SIG-M5 (cell line): ENCODE data around the gene TTC39B.

Experiments
- DNase-seq: peaks from one replicate; lab custom pipeline; 2025; lab: John Stamatoyannopoulos, UW

TTC39B gene

GRCh38 chr9:15176836-15177235 lies 130.2 kb downstream of the TTC39B start:
- no peak for DNase-seq

GRCh38 chr9:15163931-15164330 lies 143.1 kb downstream of the TTC39B start:
- DNase-seq = no peak

- no peak for DNase-seq
Measured at GRCh38 chr9:15161753-15162152, 145.3 kb downstream of the TTC39B start.

DNA sequence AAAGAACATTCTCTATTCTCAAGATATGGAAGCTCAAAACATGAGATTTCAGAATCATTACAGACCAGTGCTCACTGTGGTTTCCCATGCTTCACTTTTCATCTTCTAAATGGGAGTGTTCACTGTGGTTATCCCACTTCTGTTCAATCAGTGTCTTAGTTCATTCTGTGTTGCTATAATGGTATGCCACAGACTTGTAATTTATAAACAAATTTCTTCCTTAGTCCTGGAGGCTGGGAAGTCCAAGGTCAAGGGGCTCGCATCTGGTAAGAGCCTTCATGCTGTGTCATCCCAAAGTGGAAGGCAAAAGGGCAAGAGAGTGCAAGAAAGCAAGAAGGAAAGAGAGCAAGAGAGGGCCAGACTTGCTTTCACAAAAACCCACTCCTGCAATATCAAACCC lies 146.3 kb downstream of the TTC39B start:
- DNase-seq = no peak

GRCh38 chr9:15158064-15158463 lies 149.0 kb downstream of the TTC39B start:
- no peak for DNase-seq

GRCh38 chr9:15157381-15157780 lies 149.6 kb downstream of the TTC39B start:
- no peak for DNase-seq

DNA sequence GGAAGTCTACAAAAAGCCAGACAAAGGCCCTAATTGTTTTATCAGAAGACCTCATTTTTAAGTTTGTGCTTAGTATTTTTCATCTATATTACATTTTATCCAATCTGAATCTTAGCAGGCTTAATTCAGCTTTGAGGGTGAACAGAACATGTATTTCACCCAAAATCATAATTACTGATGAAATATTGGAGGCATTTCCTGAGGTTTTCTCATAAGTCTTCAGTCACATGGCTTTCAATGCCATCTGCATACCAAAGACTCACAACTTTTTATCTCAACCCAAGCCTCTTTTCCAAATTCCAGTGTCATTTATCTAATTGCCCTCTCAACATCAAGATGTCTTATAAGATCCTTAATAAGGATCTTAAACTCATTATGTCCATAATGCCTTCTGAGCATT lies 150.8 kb downstream of the TTC39B start:
- DNase-seq = no peak

DNA sequence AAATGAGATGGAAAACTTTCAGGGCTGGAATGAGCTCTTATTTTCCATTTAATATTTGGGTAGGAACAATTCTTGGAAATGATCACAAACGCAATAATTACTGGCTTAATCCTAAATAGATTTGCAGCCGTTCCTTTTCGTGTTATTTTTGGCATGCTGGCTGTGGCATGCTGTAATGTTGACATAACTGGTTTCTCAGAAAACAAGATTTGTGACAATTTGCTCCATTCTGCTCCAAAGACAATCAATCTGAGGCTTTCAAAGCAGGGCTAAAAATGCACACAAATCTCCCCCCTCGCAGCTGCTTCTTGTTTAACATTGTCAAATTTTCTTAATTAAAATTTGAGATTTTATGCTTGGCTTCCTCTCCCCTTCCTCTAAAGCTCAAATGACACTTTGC lies 151.2 kb downstream of the TTC39B start:
- no peak for DNase-seq

DNA sequence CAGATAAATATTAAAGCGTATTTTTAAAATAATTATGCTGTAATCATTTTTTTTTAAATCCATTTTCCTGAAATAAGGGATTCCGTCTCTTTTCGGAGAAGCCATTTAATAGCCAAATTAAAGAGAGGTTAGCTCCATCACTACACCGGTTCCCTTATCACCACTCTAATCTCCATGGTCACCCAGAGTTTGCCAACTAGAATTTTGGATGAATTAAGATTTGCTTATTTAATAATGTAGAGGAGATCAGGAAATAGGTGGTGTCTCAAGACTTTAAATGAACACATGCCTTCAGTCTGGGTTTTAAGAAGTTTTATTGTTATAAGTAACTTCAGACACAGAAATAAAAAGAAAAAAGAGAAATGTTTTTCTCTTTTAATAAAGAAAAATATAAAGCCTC lies 151.7 kb downstream of the TTC39B start:
- DNase-seq = no peak

DNA sequence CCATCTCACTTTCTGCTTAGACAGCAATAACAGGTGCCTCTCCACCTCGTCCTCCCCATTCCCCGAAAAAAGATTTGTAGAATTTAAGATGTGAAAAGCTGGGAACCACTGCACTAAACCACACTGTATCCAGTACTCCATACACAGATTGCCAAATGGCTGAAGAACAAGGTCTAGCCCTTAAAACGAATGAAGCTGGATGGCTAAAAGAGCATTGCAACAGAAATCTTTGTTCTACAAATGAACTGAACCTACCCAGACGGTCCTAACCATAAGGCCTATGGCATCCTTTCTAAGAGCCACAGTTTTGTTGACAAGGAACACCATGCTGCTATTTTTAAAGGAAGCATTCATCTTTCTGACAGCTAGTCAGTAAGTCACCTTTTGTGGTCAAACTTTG lies 152.3 kb downstream of the TTC39B start:
- DNase-seq = no peak

DNA sequence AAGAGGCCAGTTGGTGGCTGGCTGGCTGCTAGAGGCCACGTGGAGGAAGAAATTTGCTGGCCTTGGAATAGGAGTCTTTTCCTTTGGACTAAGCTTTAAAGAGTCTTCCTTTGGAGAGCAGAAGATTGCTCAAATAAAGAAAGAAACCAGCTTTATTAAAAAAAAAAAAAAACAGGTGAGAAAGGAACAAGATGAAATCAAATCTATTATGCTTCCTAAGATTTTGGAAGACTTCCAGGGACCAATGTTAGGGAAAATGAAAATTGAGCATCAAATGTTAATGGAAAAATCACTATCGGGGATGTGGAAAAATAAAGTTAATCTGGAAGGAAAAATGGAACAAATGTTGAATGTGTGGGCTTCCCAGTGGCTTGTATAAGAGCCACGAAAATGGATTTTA lies 153.1 kb downstream of the TTC39B start:
- no peak for DNase-seq

DNA sequence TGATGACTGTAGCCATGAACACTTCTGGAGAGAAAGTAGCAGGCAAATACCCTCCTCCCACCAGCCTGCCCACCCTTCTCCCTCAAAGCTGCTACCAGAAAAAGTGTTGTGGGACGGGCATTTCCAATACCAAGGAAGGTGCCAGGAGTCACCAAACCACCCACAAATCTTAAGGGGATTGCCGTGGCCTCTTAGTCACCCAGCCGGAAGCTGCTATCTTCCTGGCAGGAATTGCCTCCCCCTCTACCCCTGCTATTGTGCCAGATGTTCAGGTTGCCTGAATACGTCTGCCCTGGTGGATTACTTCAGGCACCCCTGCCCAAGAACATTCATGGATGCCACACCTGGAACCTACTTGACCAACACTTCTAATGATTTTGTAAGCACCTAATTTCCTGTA lies 156.1 kb downstream of the TTC39B start:
- no peak for DNase-seq

DNA sequence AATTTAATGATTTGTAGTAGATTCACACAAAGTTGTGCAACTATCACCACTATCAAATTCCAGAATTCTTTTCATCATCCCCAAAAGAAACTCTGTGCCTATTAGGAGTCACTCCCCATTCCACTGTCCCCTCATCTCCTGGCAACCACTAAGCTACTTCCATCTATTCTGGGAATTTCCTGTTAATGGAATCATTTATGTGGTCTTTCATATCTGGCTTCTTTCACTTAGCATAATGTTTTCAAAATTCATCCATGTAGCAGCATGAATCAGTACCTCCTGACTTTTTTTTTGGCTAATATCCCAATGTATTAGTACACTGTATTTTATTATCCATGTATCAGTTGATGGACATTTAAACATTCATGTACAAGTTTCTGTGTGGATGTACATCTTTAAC lies 157.6 kb downstream of the TTC39B start:
- DNase-seq = no peak

- DNase-seq = no peak
Measured at GRCh38 chr9:15146268-15146700, 160.7 kb downstream of the TTC39B start.

- no peak for DNase-seq
Measured at GRCh38 chr9:15144622-15145061, 162.4 kb downstream of the TTC39B start.

- no peak for DNase-seq
Measured at GRCh38 chr9:15142878-15143534, 164.0 kb downstream of the TTC39B start.

DNA sequence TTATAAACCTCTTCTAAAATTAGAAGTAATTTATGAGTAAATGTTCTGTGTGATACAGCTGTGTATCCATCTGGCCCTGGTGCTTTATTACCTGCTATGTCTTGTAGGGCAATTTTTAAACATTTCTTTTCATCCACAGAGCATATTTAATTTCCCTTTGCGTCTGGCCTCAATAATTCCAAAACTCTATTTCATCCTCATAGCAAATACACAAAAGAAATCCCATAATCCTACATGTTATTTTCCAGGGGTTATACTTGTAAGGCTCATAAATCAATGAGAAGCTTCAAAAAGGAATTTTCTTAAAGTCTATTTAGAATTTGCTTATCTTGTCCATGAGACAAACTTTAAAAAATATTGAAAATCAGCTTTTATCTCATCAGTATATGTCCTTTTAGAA lies 167.0 kb downstream of the TTC39B start:
- no peak for DNase-seq

DNA sequence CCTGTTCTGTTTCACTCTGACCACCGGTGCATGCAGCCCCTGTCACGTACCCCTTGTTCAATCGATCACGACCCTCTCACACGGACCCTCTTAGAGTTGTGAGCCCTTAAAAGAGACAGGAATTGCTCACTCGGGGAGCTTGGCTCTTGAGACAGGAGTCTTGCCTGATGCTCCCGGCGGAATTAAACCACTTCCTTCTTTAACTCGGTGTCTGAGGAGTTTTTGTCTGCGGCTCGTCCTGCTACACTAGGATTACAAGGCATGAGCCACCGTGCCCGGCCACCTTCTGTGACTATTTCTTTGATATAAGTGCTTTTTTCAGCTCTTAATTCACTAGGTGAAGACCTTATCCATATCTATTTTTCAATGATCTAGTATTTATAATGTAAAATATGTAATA lies 167.5 kb downstream of the TTC39B start:
- DNase-seq = no peak

DNA sequence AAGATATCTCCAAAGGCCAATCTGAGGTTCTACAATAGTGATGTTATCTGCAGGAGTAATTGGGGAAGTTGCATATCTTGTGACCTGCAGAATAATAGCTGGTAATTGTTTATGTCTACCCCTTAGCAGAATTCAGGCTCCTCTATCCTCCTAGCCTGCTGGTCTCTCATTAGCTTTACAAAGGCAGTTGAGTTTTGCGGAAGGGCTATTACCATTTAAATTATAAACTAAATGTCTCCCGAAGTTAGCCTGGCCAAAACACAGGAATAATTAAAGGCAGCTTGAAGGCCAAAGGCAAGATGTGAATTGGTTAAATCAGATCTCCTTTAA lies 168.7 kb downstream of the TTC39B start:
- no peak for DNase-seq

GRCh38 chr9:15137658-15138356 lies 169.2 kb downstream of the TTC39B start:
- no peak for DNase-seq

GRCh38 chr9:15137089-15137488 lies 169.9 kb downstream of the TTC39B start:
- no peak for DNase-seq

DNA sequence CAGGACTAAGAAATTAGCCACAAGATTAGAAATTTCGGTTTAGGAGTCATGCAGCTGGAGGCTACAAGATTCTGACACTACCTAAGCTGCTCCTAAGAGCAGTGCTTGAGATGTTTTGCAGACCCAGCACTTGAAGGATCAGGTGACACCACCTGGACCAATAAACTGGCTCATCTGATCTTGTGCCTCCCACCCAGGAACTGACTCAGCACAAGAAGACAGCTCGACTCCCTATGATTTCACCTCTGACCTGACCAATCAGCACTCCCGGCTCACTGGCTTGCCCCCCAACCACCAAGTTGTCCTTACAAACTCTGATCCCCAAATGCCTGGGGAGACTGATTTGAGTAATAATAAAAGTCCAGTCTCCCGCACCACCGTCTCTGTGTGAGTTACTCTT lies 170.4 kb downstream of the TTC39B start:
- DNase-seq = no peak

DNA sequence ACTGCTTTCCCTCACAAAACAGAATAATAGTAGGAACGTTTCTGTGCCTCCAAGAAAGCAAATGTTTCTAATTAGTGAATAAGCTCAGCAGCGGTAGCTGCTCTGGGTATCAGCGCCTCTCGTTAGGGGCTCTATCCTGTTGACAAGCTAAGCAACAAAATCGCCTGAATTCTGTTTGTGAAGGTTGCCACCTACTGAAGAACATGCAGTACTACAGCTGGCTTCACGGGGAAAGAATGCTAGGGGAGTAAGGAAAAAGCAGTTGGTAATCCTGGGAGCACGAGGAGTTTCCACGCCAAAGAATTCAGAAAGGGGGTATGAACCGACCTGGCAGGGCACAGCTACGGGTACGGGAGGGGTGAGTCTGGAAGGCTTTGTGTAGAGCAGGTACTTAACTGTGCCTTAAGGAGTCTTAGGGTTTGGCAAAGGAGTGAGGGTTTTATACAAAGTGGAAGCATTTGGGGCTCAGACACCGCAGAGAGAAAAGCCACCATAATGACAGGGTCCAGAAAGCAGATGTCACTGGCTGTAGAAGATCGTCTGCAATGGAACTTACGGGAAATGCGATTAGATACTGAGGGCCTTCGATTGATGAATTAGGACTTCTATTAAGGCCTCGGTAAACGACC lies 171.7 kb downstream of the TTC39B start:
- DNase-seq = no peak

- no peak for DNase-seq
Measured at GRCh38 chr9:15133488-15133887, 173.5 kb downstream of the TTC39B start.
